Esophagus squamous epithelium (tissue), 4 donors: ENCODE data around the gene OR2AT4.

Source experiments
- CTCF ChIP-seq, 6 experiments: fragments of 450-650 bp in 4 of 6; fragments of 200-600 bp in 2 of 6; sonication (generic) in 2 of 6; IDR thresholded peaks; one replicate each; pipeline ENCODE4 v1.5.1; 2016 to 2019; ENCODE audit warnings: antibody characterized with exemption in 6 of 6, mild to moderate bottlenecking in 4 of 6, moderate library complexity in 4 of 6
- POLR2A ChIP-seq, 4 donors: fragments of 450-650 bp; IDR thresholded peaks; one replicate each; pipeline ENCODE4 v1.6.1; 2017; ENCODE audit warnings: antibody characterized with exemption in 4 of 4, mild to moderate bottlenecking in 4 of 4, moderate library complexity in 3 of 4

GRCh38 chr11:75068559-75068958 is 28.1 kb downstream of the OR2AT4 start:
- TF ChIP-seq CTCF (IDR thresholded peaks at IDR 0.05): no peak
- no peak for TF ChIP-seq POLR2A (IDR thresholded peaks at IDR 0.05)
